ENCODE data around the gene AUTS2. TPM values are rescaled to one million over a fixed set of nuclear protein-coding genes. Genes with fewer than 3 reads are reported as not detected.

The AUTS2 gene
- total and polyA plus RNA-seq, 2 of the 8 experiments (the other 6 are each of a cell fraction or from before 2014, with no cell fraction given) = 25.9 to 101 TPM

DNA sequence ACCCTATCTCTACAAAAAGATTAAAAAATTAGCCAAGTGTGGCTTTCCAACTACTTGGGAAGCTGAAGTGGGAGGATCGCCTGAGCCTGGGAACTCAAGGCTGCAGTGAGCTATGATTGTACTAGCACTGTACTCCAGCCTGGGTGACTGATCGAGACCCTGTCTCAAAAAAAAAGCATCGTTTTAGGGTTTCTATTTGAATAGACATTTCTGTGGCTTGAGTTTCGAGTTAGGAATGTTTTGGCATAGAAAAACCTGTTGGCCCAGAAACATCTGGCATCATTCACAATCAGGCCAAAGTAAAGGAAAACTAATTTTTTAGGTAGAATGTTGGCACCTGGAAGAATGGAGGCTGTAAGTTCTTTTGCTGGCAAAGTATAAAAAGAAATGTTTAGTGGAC lies 72.4 kb downstream of the AUTS2 start:
- Histone ChIP-seq H4K5ac (ENCODE audit: insufficient read length, low read depth, low read length) (no peak overlapping the region), H3K56ac (replicated peaks; ENCODE audit: insufficient read length, low read depth, low read length) (no peak overlapping the region), H3K4ac (replicated peaks; ENCODE audit: insufficient read length, low read depth, low read length) (no peak overlapping the region), H3K18ac (ENCODE audit: extremely low read depth, low read length) (no peak overlapping the region), H3K9ac (replicated peaks in 1 of 4; ENCODE audit: extremely low read depth in 1 of 4, low read depth in 3 of 4, low read length in 3 of 4) (no peak overlapping the region), H4K8ac (ENCODE audit: extremely low read depth, insufficient read depth, low read length) (no peak overlapping the region), H2BK12ac (ENCODE audit: low read depth, low read length) (no peak overlapping the region), H2AK5ac (ENCODE audit: low read depth, low read length) (no peak overlapping the region), H3K23me2 (ENCODE audit: low read depth, low read length) (no peaks in the 10 kb centered on the region), H3K27me3 (replicated peaks in 1 of 4; ENCODE audit: control insufficient read depth in 3 of 4, extremely low read depth in 1 of 4, insufficient read depth in 3 of 4, low read length in 3 of 4) (no peaks in the 10 kb centered on the region), H3K9me3 (ENCODE audit: insufficient read depth in 2 of 2, low read depth in 1 of 2, low read length in 1 of 2) (no peaks in the 10 kb centered on the region), H2BK120ac (replicated peaks; ENCODE audit: low read depth, low read length) (no peak overlapping the region), H3K23ac (ENCODE audit: insufficient read length) (no peak overlapping the region), H3K14ac (ENCODE audit: insufficient read length) (no peak overlapping the region), H3K79me2 (ENCODE audit: control insufficient read depth in 1 of 2, insufficient read depth in 2 of 2, low read length in 2 of 2) (no peaks in the 10 kb centered on the region), H2AFZ (ENCODE audit: low read length) (no peak overlapping the region), H3K27ac (ENCODE audit: low read depth, low read length) (no peak overlapping the region), H3K79me1 (ENCODE audit: low read depth, low read length) (0 out of 2 replicates have a peak, but pooled peaks cover 2% of the 10 kb centered on the region), H4K20me1 (replicated peaks in 1 of 2; ENCODE audit: control insufficient read depth in 1 of 2, insufficient read depth in 2 of 2, low read length in 2 of 2) (no peaks in the 10 kb centered on the region), H3K4me2 (ENCODE audit: insufficient read depth in 1 of 2, low read depth in 2 of 2, low read length in 2 of 2) (no peak overlapping the region), H2BK20ac (ENCODE audit: low read length) (no peak overlapping the region), H3K4me1 (replicated peaks in 1 of 4; ENCODE audit: control insufficient read depth in 3 of 4, insufficient read depth in 4 of 4, low read length in 3 of 4) (peaks cover 0 to 5% (median 2%) of the 10 kb centered on the region in 4 experiments; a peak in 1 of 7 replicates), H2BK5ac (ENCODE audit: low read depth, low read length) (no peak overlapping the region), H3K36me3 (ENCODE audit: control insufficient read depth in 2 of 4, insufficient read depth in 4 of 4, low read length in 3 of 4) (no peaks in the 10 kb centered on the region), H2BK15ac (ENCODE audit: low read length) (no peak overlapping the region), H3K4me3 (ENCODE audit: extremely low read depth in 1 of 4, insufficient read depth in 2 of 4, low read depth in 3 of 4, low read length in 4 of 4) (no peak overlapping the region), H4K91ac (replicated peaks; ENCODE audit: insufficient read length, low read length) (no peak overlapping the region)
- DNase-seq (ENCODE audit: low read depth in 1 of 2, low spot score in 2 of 2) (no peak), FAIRE-seq (no peak)
- CTCF ChIA-PET (ENCODE audit: partially characterized antibody) = interaction anchor here (0.6 kb wide), 1 partner anchor 17 kb away, joined by 3 read pairs; no protein-coding TSS in a partner anchor
- POLR2A ChIA-PET (ENCODE audit: partially characterized antibody) = no interaction called here
- no peak for TF ChIP-seq TEAD4 (IDR thresholded peaks at IDR 0.05; ENCODE audit: low read depth, low read length)
- TF ChIP-seq EGR1 (IDR thresholded peaks at IDR 0.05; ENCODE audit: borderline replicate concordance, low read depth, low read length) = no peak
- TF ChIP-seq CBX5 (IDR thresholded peaks at IDR 0.05; ENCODE audit: low read depth, low read length) = no peak
- no peak for TF ChIP-seq MAFK (IDR thresholded peaks at IDR 0.05; ENCODE audit: low read depth, low read length)
- no peak for TF ChIP-seq KDM4A (IDR thresholded peaks at IDR 0.05; ENCODE audit: low read depth, low read length, severe bottlenecking)
- TF ChIP-seq SP1 (IDR thresholded peaks at IDR 0.05; ENCODE audit: low read depth, low read length) = no peak
- no peak for TF ChIP-seq GTF2F1 (IDR thresholded peaks at IDR 0.05; ENCODE audit: borderline replicate concordance, low read depth, low read length)
- TF ChIP-seq, protein P1, sequence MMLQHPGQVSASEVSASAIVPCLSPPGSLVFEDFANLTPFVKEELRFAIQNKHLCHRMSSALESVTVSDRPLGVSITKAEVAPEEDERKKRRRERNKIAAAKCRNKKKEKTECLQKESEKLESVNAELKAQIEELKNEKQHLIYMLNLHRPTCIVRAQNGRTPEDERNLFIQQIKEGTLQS (IDR thresholded peaks at IDR 0.05; ENCODE audit: insufficient read depth, low read depth, low read length) = no peak
- TF ChIP-seq, protein P2, sequence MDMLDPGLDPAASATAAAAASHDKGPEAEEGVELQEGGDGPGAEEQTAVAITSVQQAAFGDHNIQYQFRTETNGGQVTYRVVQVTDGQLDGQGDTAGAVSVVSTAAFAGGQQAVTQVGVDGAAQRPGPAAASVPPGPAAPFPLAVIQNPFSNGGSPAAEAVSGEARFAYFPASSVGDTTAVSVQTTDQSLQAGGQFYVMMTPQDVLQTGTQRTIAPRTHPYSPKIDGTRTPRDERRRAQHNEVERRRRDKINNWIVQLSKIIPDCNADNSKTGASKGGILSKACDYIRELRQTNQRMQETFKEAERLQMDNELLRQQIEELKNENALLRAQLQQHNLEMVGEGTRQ (IDR thresholded peaks at IDR 0.05; ENCODE audit: low read length) = no peak
- no peak for TF ChIP-seq POU5F1 (IDR thresholded peaks at IDR 0.05; ENCODE audit: low read depth, low read length)
- TF ChIP-seq RFX5 (IDR thresholded peaks at IDR 0.05; ENCODE audit: borderline replicate concordance, low read depth, low read length) = no peak
- WGBS, 2 experiments (ENCODE audit: extremely low coverage in 1 of 2, insufficient coverage in 1 of 2, insufficient read length in 1 of 2, insufficient replicate concordance in 2 of 2, low coverage in 1 of 2, low lambda C conversion rate in 2 of 2, missing lambda C conversion rate in 1 of 2) = 94% methylated on average over 4 of the region's 4 CpGs; no CpG with 5 or more reads in 1 of the 2 experiments
